HG02798 (cell line): ENCODE measurements around the gene PTPRC.
A peak's percentile ranks its signal among the peaks of the same experiment; 100 is the strongest.

Experiments
- ATAC-seq: cut with Tn5 transposase; IDR thresholded peaks from one replicate; pipeline ENCODE4 v1.9.1; 2021; ENCODE audit warnings: mild to moderate bottlenecking; ENCODE audit not compliant: unreplicated experiment, poor library complexity

PTPRC gene

GRCh38 chr1:198620951-198621824 is 17.7 kb upstream of the PTPRC start:
- ATAC-seq = peak; percentile 71

- ATAC-seq = no peak
Observed at GRCh38 chr1:198622001-198622400, 16.8 kb upstream of the PTPRC start.

GRCh38 chr1:198623752-198624647 is 14.8 kb upstream of the PTPRC start:
- peak; percentile 28 for ATAC-seq

- ATAC-seq = no peak
Observed at GRCh38 chr1:198624648-198624980, 14.2 kb upstream of the PTPRC start.

GRCh38 chr1:198627436-198628066 is 11.3 kb upstream of the PTPRC start:
- no peak for ATAC-seq

GRCh38 chr1:198628067-198628455 is 10.8 kb upstream of the PTPRC start:
- ATAC-seq = no peak

GRCh38 chr1:198629610-198630009 is 9.2 kb upstream of the PTPRC start:
- no peak for ATAC-seq

- no peak for ATAC-seq
Observed at GRCh38 chr1:198630863-198631262, 8.0 kb upstream of the PTPRC start.

- no peak for ATAC-seq
Observed at GRCh38 chr1:198631292-198631691, 7.5 kb upstream of the PTPRC start.

- ATAC-seq = no peak
Observed at GRCh38 chr1:198632007-198632406, 6.8 kb upstream of the PTPRC start.

GRCh38 chr1:198633675-198634121 is 5.1 kb upstream of the PTPRC start:
- peak; percentile 26 for ATAC-seq

GRCh38 chr1:198635964-198636363 is 2.9 kb upstream of the PTPRC start:
- ATAC-seq = no peak

GRCh38 chr1:198636391-198636790 is 2.4 kb upstream of the PTPRC start:
- ATAC-seq = no peak

- no peak for ATAC-seq
Observed at GRCh38 chr1:198637157-198637556, 1.7 kb upstream of the PTPRC start.

- ATAC-seq = no peak
Observed at GRCh38 chr1:198637916-198638437, 863 bp upstream of the PTPRC start.

GRCh38 chr1:198638441-198638840 is 399 bp upstream of the PTPRC start:
- ATAC-seq = peak; percentile 33

GRCh38 chr1:198639671-198640143 is 867 bp downstream of the PTPRC start:
- no peak for ATAC-seq

GRCh38 chr1:198640174-198640573 is 1.3 kb downstream of the PTPRC start:
- ATAC-seq = no peak

- peak; percentile 45 for ATAC-seq
Observed at GRCh38 chr1:198641501-198641900, 2.7 kb downstream of the PTPRC start.

- ATAC-seq = no peak
Observed at GRCh38 chr1:198641966-198642668, 3.3 kb downstream of the PTPRC start.
